ENCODE measurements around the gene LSM6. TPM values are rescaled to one million over a fixed set of nuclear protein-coding genes. Genes with fewer than 3 reads are reported as not detected.

Gene LSM6
- total RNA-seq, 1 experiment from 2014 or later: 78.3 TPM

GRCh38 chr4:146207410-146207809 lies 31.9 kb downstream of the LSM6 start:
- no peaks in the 10 kb centered on the region for H3K23me2 ChIP-seq (ENCODE audit: insufficient read length, low read depth, low read length, poor library complexity, severe bottlenecking)
- no peak overlapping the region for H4K91ac ChIP-seq (ENCODE audit: insufficient read length, low read depth, low read length)
- H3K23ac ChIP-seq (ENCODE audit: insufficient read length, low read depth, low read length): no peak overlapping the region
- Mint-ChIP-seq H3K27ac (no peak overlapping the region), H3K4me3 (no peak overlapping the region), H3K4me1 (no peaks in the 10 kb centered on the region), H3K27me3 (ENCODE audit: low read depth) (peaks cover 5% of the 10 kb centered on the region), H3K36me3 (ENCODE audit: insufficient read depth in 1 of 3, low read depth in 3 of 3) (peaks cover 0 to 4% (median 0%) of the 10 kb centered on the region in 3 experiments; a peak in 2 of 7 replicates), H3K9me3 (no peaks in the 10 kb centered on the region; a peak in 1 of 5 replicates)
- no peak overlapping the region for H2BK120ac ChIP-seq (ENCODE audit: low read depth, low read length, poor library complexity, severe bottlenecking)
- no peaks in the 10 kb centered on the region for H3K79me2 ChIP-seq (ENCODE audit: insufficient read depth, low read length)
- H3K9me3 ChIP-seq (ENCODE audit: control insufficient read depth, low read depth, low read length): no peaks in the 10 kb centered on the region
- no peaks in the 10 kb centered on the region for H4K20me1 ChIP-seq (ENCODE audit: control insufficient read depth, insufficient read depth, insufficient read length)
- WGBS (ENCODE audit: extremely low coverage, insufficient read length, low lambda C conversion rate): no CpG with 5 or more reads among the region's 5 CpGs
- no peaks in the 10 kb centered on the region for H3K79me1 ChIP-seq (ENCODE audit: insufficient read depth, low read depth, low read length, poor library complexity, severe bottlenecking)
- H3K4me1 ChIP-seq (ENCODE audit: insufficient read depth, low read length): no peaks in the 10 kb centered on the region
- no peaks in the 10 kb centered on the region for H3K27me3 ChIP-seq (ENCODE audit: insufficient read depth, low read length)
- H3K18ac ChIP-seq (ENCODE audit: insufficient read length, low read depth, low read length): no peak overlapping the region
- no peak overlapping the region for H3K4ac ChIP-seq (ENCODE audit: low read depth, low read length)
- H2BK20ac ChIP-seq (ENCODE audit: low read depth, low read length, poor library complexity, severe bottlenecking): no peak overlapping the region
- no peak overlapping the region for H3K9ac ChIP-seq (ENCODE audit: extremely low read depth, insufficient read length, low read length)
- no peak overlapping the region for H3K4me2 ChIP-seq (ENCODE audit: insufficient read depth, insufficient read length, low read length)
- H3K56ac ChIP-seq (ENCODE audit: insufficient read length, low read depth, low read length): no peak overlapping the region
- H2AK5ac ChIP-seq (ENCODE audit: insufficient read length, low read length): no peak overlapping the region
- no peak overlapping the region for H3T11ph ChIP-seq (ENCODE audit: low read length)
- no peak for DNase-seq
- H3K14ac ChIP-seq (ENCODE audit: insufficient read depth, low read length): no peak overlapping the region
- no peak overlapping the region for H4K8ac ChIP-seq (replicated peaks; ENCODE audit: insufficient read length, low read depth, low read length)
- no peak overlapping the region for H3K27ac ChIP-seq (ENCODE audit: insufficient read length, low read depth, low read length)
- TF ChIP-seq CTCF (conservative IDR thresholded peaks at IDR 0.05): no peak
- no peak overlapping the region for H2BK12ac ChIP-seq (ENCODE audit: insufficient read length, low read depth, low read length)
- no peak overlapping the region for H2BK5ac ChIP-seq (ENCODE audit: insufficient read length, low read length)
- no peak overlapping the region for H4K5ac ChIP-seq (ENCODE audit: insufficient read length, low read depth, low read length)
- no peak overlapping the region for H2BK15ac ChIP-seq (ENCODE audit: low read depth, low read length)
- no peak overlapping the region for H2AFZ ChIP-seq (ENCODE audit: low read length)
